ENCODE data around the gene ATP10A. TPM values are rescaled to one million over a fixed set of nuclear protein-coding genes. Genes with fewer than 3 reads are reported as not detected.

The ATP10A gene
- polyA plus RNA-seq, 1 donor from 2014 or later, result not detected

GRCh38 chr15:25693321-25694238 is 169.5 kb downstream of the ATP10A start:
- Histone ChIP-seq H3F3A (ENCODE audit: insufficient read depth, low read length, poor library complexity, severe bottlenecking) (no peaks in the 10 kb centered on the region), H3K9me2 (ENCODE audit: insufficient read depth, low read length) (no peaks in the 10 kb centered on the region), H3K79me2 (replicated peaks; ENCODE audit: insufficient read depth, low read length) (no peaks in the 10 kb centered on the region), H3K9me3 (ENCODE audit: low read length) (no peaks in the 10 kb centered on the region), H3K27me3 (ENCODE audit: insufficient read depth, low read depth, low read length) (no peaks in the 10 kb centered on the region), H3K9ac (ENCODE audit: low read length) (no peak overlapping the region), H3K36me3 (ENCODE audit: insufficient read depth, low read length) (no peaks in the 10 kb centered on the region), H3K27ac (ENCODE audit: low read length) (no peak overlapping the region), H3K4me3 (ENCODE audit: low read length) (no peak overlapping the region), H3K4me2 (ENCODE audit: low read length) (no peak overlapping the region), H2AFZ (ENCODE audit: low read depth, low read length) (no peak overlapping the region), H4K20me1 (ENCODE audit: insufficient read depth) (no peaks in the 10 kb centered on the region)
- TF ChIP-seq CTCF (IDR thresholded peaks at IDR 0.05; ENCODE audit: poor library complexity, severe bottlenecking), result peak; percentile 27
- no peak for TF ChIP-seq EZH2 (IDR thresholded peaks at IDR 0.05; ENCODE audit: borderline replicate concordance, insufficient read depth, low read length, poor library complexity, severe bottlenecking)

GRCh38 chr15:25691544-25692430 is 171.3 kb downstream of the ATP10A start:
- TF ChIP-seq CTCF (IDR thresholded peaks at IDR 0.05; ENCODE audit: poor library complexity, severe bottlenecking), result peak; percentile 64
- TF ChIP-seq EP300 (conservative IDR thresholded peaks at IDR 0.05; ENCODE audit: poor library complexity, severe bottlenecking), result no peak
- TF ChIP-seq EZH2 (IDR thresholded peaks at IDR 0.05; ENCODE audit: borderline replicate concordance, insufficient read depth, low read length, poor library complexity, severe bottlenecking), result no peak
- no peak for TF ChIP-seq TAF1 (IDR thresholded peaks at IDR 0.05; ENCODE audit: low read depth)
- TF ChIP-seq POLR2AphosphoS5 (IDR thresholded peaks at IDR 0.05), result no peak
- TF ChIP-seq MXI1 (conservative IDR thresholded peaks at IDR 0.05; ENCODE audit: poor library complexity, severe bottlenecking), result no peak
- peak; percentile 72 for TF ChIP-seq RAD21 (conservative IDR thresholded peaks at IDR 0.05)
- TF ChIP-seq SMC3 (conservative IDR thresholded peaks at IDR 0.05; ENCODE audit: poor library complexity), result peak; percentile 67
- no peak for TF ChIP-seq REST (IDR thresholded peaks at IDR 0.05; ENCODE audit: borderline replicate concordance)
- Histone ChIP-seq H3K27ac (ENCODE audit: low read length) (no peak overlapping the region), H3F3A (ENCODE audit: insufficient read depth, low read length, poor library complexity, severe bottlenecking) (no peaks in the 10 kb centered on the region), H3K36me3 (ENCODE audit: insufficient read depth, low read length) (no peaks in the 10 kb centered on the region), H3K9me2 (ENCODE audit: insufficient read depth, low read length) (no peaks in the 10 kb centered on the region), H4K20me1 (ENCODE audit: insufficient read depth) (no peaks in the 10 kb centered on the region), H3K9ac (ENCODE audit: low read length) (no peak overlapping the region), H3K27me3 (ENCODE audit: insufficient read depth, low read depth, low read length) (no peaks in the 10 kb centered on the region), H3K4me3 (ENCODE audit: low read length) (no peak overlapping the region), H3K79me2 (replicated peaks; ENCODE audit: insufficient read depth, low read length) (no peaks in the 10 kb centered on the region), H3K4me2 (ENCODE audit: low read length) (no peak overlapping the region), H3K9me3 (ENCODE audit: low read length) (no peaks in the 10 kb centered on the region), H2AFZ (ENCODE audit: low read depth, low read length) (no peak overlapping the region)

Measured in neural cell (in vitro differentiated cells).